Astrocyte of the cerebellum (primary cell): ENCODE data around the gene LIMK2.
A peak's percentile ranks its signal among the peaks of the same experiment; 100 is the strongest.
"Not testable (repeated sequence)": the region's sequence is repeated elsewhere in the genome, so short reads cannot be mapped to it uniquely, and the experiment has no call there.

ENCODE experiments used
- DNase-seq: peaks from one replicate; pipeline ENCODE4 v3.0.0-alpha.2; 2011; ENCODE audit warnings: low read depth
- H3K4me3 ChIP-seq: 2 replicates; pipeline ENCODE4 v1.5.1; 2011; ENCODE audit warnings: mild to moderate bottlenecking, low read depth, low read length, moderate library complexity
- in situ Hi-C: cut with HindIII; loops from 2 replicates; pipeline ENCODE4 v1.10.0; 2017; ENCODE audit warnings: low sequenced_read_pairs
- TF ChIP-seq, protein P1 (sequence below): IDR thresholded peaks from 2 replicates; pipeline ENCODE4 v1.5.1; 2012; ENCODE audit warnings: low read length, low read depth, moderate library complexity, mild to moderate bottlenecking; ENCODE audit errors: missing control alignments

Gene LIMK2

GRCh38 chr22:31211862-31212730, at the start of gene LIMK2:
Gene LIMK2, plus strand, starts transcription at chr22:31212298. Its CDS starts 111 bp downstream, at chr22:31212409.
- H3K4me3 ChIP-seq, result peak within 1 kb of the TSS; percentile 96
- in situ Hi-C loops, result loop anchor here (5.0 kb wide), 1 partner anchor 35 kb away; no protein-coding TSS in a partner anchor
- TF ChIP-seq, protein P1, sequence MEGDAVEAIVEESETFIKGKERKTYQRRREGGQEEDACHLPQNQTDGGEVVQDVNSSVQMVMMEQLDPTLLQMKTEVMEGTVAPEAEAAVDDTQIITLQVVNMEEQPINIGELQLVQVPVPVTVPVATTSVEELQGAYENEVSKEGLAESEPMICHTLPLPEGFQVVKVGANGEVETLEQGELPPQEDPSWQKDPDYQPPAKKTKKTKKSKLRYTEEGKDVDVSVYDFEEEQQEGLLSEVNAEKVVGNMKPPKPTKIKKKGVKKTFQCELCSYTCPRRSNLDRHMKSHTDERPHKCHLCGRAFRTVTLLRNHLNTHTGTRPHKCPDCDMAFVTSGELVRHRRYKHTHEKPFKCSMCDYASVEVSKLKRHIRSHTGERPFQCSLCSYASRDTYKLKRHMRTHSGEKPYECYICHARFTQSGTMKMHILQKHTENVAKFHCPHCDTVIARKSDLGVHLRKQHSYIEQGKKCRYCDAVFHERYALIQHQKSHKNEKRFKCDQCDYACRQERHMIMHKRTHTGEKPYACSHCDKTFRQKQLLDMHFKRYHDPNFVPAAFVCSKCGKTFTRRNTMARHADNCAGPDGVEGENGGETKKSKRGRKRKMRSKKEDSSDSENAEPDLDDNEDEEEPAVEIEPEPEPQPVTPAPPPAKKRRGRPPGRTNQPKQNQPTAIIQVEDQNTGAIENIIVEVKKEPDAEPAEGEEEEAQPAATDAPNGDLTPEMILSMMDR, result peak; percentile 77
- DNase-seq, result peak; percentile 45

DNA sequence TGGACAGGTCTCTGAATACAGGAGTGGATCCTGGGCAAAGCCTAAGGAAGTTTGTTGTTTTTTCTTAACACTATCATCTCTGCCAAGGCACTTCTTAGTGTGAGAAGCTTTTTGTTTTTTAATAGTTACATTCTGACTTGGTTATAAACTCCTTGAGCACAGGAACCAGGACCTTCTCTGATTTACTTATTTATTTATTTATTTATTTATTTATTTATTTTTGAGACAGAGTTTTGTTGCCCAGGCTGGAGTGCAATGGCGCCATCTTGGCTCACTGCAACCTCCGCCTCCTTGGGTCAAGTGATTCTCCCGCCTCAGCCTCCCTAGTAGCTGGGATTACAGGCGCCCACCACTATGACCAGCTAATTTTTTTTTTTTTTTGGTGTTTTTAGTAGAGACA, 41.1 kb upstream of the LIMK2 start:
- H3K4me3 ChIP-seq, result no peak overlapping the region
- TF ChIP-seq, protein P1, result no peak
- in situ Hi-C loops, result loop anchor here (5.0 kb wide), 1 partner anchor 54 kb away; no protein-coding TSS in a partner anchor
- DNase-seq, result no peak

- H3K4me3 ChIP-seq, DNase-seq: not testable (repeated sequence)
- in situ Hi-C loops, result loop anchor here (5.0 kb wide), 1 partner anchor 54 kb away; no protein-coding TSS in a partner anchor
Observed at GRCh38 chr22:31171734-31172133, 40.4 kb upstream of the LIMK2 start.

DNA sequence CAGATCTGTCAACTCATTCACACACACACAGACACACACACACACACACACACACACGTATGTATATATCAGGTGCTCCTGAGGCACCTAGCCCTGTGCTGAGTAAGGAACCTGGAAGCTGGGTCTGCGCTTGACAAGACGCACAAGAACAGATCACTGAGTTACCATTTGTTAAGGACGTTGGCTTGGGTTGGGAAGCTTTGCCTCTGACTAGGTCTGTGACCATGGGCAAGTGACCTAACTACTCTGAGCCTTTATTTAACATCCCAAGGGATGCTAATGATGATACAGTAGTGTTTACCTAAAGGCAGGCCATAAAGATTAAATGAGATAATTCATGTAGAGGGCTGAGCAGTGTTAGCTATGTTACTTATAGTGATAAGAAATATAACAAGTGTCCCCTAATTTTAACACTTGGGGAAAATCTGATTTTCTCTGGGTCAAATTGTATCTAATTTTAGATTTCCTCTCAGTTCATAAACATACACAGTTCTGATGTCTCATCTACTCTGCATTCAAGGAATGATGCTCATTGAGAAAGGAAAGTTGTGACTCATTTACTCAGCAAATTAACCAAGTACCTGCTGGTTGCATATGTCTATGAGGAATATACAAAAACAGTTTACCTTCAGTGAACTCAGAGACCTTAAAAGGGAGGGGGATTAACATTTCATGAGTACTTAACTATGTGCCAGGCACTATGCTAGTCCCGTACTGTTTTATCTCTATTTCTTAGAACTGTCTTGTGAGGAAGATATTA, 38.5 kb upstream of the LIMK2 start:
- peak; percentile 60 for DNase-seq
- in situ Hi-C loops, result loop anchor here (5.0 kb wide), 1 partner anchor 56 kb away; no protein-coding TSS in a partner anchor
- TF ChIP-seq, protein P1, result no peak
- H3K4me3 ChIP-seq, result no peak overlapping the region

- H3K4me3 ChIP-seq, result no peak overlapping the region
- in situ Hi-C loops, result loop anchor here (5.0 kb wide), 1 partner anchor 35 kb away; the partner anchor contains the start of gene LIMK2
- TF ChIP-seq, protein P1, result no peak
- DNase-seq, result no peak
Observed at GRCh38 chr22:31176923-31177322, 35.2 kb upstream of the LIMK2 start.

- DNase-seq, result peak; percentile 72
- TF ChIP-seq, protein P1, result no peak
- no peak overlapping the region for H3K4me3 ChIP-seq
- in situ Hi-C loops, result loop anchor here (5.0 kb wide), 1 partner anchor 35 kb away; the partner anchor contains the start of gene LIMK2
Observed at GRCh38 chr22:31177420-31178162, 34.5 kb upstream of the LIMK2 start.
